Motor neuron (in vitro differentiated cells): ENCODE results near the gene CYS1. TPM values are rescaled to one million over a fixed set of nuclear protein-coding genes. Genes with fewer than 3 reads are reported as not detected.
A peak's percentile ranks its signal among the peaks of the same experiment; 100 is the strongest.
"Not testable (repeated sequence)": the region's sequence is repeated elsewhere in the genome, so short reads cannot be mapped to it uniquely, and the experiment has no call there.

Experiments used
- ATAC-seq, 8 experiments: fragments of 200-7000 bp; cut with Tn5 transposase; replicated peaks in 6 of 8; 2 replicates each; pipeline ENCODE4 v1.8.0; 2021; ENCODE audit warnings: mild to moderate bottlenecking in 8 of 8, moderate library complexity in 8 of 8
- H3K27ac ChIP-seq, 2 donors: fragments of 250-450 bp; sonication (Bioruptor Pico); 2 replicates each; pipeline ENCODE4 v1.9.0; 2021; ENCODE audit warnings: antibody characterized with exemption in 2 of 2, mild to moderate bottlenecking in 2 of 2, moderate library complexity in 1 of 2
- H3K4me1 ChIP-seq, 2 donors: fragments of 250-450 bp; sonication (Bioruptor Pico); replicated peaks in 1 of 2; 2 replicates each; pipeline ENCODE4 v1.6.1; 2021; ENCODE audit warnings: antibody characterized with exemption in 2 of 2, mild to moderate bottlenecking in 2 of 2, moderate library complexity in 1 of 2
- H3K4me3 ChIP-seq, 5 donors: fragments of 250-450 bp; sonication (Bioruptor Pico); 2 replicates each; pipeline ENCODE4 v1.9.0; 2021; ENCODE audit warnings: antibody characterized with exemption in 5 of 5, mild to moderate bottlenecking in 5 of 5, moderate library complexity in 4 of 5
- WGBS, 10 experiments: fragments of 450-650 bp; shearing (Covaris generic); methylation state at CpG; one replicate each; pipeline ENCODE4 v1.0.0; 2022; 5-methylcytosine and 5-hydroxymethylcytosine counted together
- in situ Hi-C, 9 experiments: fragments of 400-800 bp; cut with MboI; loops; one replicate each; pipeline ENCODE4 v1.15.0; 2021; ENCODE audit warnings: low sequenced_read_pairs in 9 of 9, low pct_unique_long_range_greater_than_20kb in 2 of 9; ENCODE audit not compliant: unreplicated experiment in 9 of 9
- total RNA-seq, 8 experiments: library from RNA; unstranded; fragments of 300-600 nt; gene quantifications; 2 replicates each; pipeline versions ENCODE4 v1.2.3 to v1.2.4, GENCODE V29; 2022

CYS1 gene
- total RNA-seq, 8 experiments from 2014 or later, result 0.14 to 6.2 (median 0.50) TPM; not detected in 1

GRCh38 chr2:10017313-10017941 is 62.8 kb downstream of the CYS1 start:
- 62 to 100% (median 87%) methylated on average over 1 to 5 of the region's 5 CpGs; no CpG with 5 or more reads in 1 of the 10 experiments for WGBS, 10 experiments
- H3K4me3 ChIP-seq, result no peak overlapping the region
- H3K4me1 ChIP-seq, result peaks cover 0 to 1% of the 10 kb centered on the region in 2 donors
- no peak overlapping the region for H3K27ac ChIP-seq
- in situ Hi-C loops, result no loop called here
- ATAC-seq, result no peak

GRCh38 chr2:10016802-10017258 is 63.4 kb downstream of the CYS1 start:
- 20 to 90% (median 64%) methylated on average over 1 to 8 of the region's 8 CpGs; no CpG with 5 or more reads in 1 of the 10 experiments for WGBS, 10 experiments
- in situ Hi-C loops, result no loop called here
- ATAC-seq, result peak in 1 of 8 experiments; percentile 23
- no peak overlapping the region for H3K27ac ChIP-seq
- no peaks in the 10 kb centered on the region for H3K4me1 ChIP-seq
- no peak overlapping the region for H3K4me3 ChIP-seq

- Histone ChIP-seq H3K27ac (no peak overlapping the region), H3K4me3 (no peak overlapping the region), H3K4me1 (no peaks in the 10 kb centered on the region)
- 50 to 87% (median 67%) methylated on average over 2 to 7 of the region's 35 CpGs; no CpG with 5 or more reads in 6 of the 10 experiments for WGBS, 10 experiments
- in situ Hi-C loops, result no loop called here
- ATAC-seq, result no peak
These were observed 64.0 kb downstream of the CYS1 start for GRCh38 chr2:10016001-10016801.

- not testable (repeated sequence) for H3K27ac ChIP-seq, H3K4me3 ChIP-seq
- no CpG with 5 or more reads among the region's 44 CpGs for WGBS, 10 experiments
These were observed 64.7 kb downstream of the CYS1 start for GRCh38 chr2:10015376-10015989.

GRCh38 chr2:10014418-10015190 is 65.6 kb downstream of the CYS1 start:
- WGBS, 10 experiments, result 20 to 100% (median 82%) methylated on average over 1 to 10 of the region's 42 CpGs; no CpG with 5 or more reads in 4 of the 10 experiments

More at GRCh38 chr2:10015376-10015989, 64.7 kb downstream of the CYS1 start:
- H3K4me1 ChIP-seq, in situ Hi-C loops, ATAC-seq: not testable (repeated sequence)

GRCh38 chr2:10013651-10014417 is 66.4 kb downstream of the CYS1 start:
- ATAC-seq, H3K4me1 ChIP-seq, H3K4me3 ChIP-seq, in situ Hi-C loops, H3K27ac ChIP-seq: not testable (repeated sequence)
- whole genome bisulfite sequencing, 10 experiments, result 80 to 96% (median 90%) methylated on average over 10 to 16 of the region's 43 CpGs; no CpG with 5 or more reads in 5 of the 10 experiments

More at GRCh38 chr2:10014418-10015190, 65.6 kb downstream of the CYS1 start:
- in situ Hi-C loops, result no loop called here
- no peak for ATAC-seq
- H3K27ac ChIP-seq, result no peak overlapping the region
- no peak overlapping the region for H3K4me3 ChIP-seq
- H3K4me1 ChIP-seq, result peaks cover 0 to 6% of the 10 kb centered on the region in 2 donors

- H3K4me3 ChIP-seq, result no peak overlapping the region
- H3K4me1 ChIP-seq, result peaks cover 2 to 7% of the 10 kb centered on the region in 2 donors
- in situ Hi-C loops, result no loop called here
These were observed 67.2 kb downstream of the CYS1 start for GRCh38 chr2:10012963-10013461.

GRCh38 chr2:10012366-10012962 is 67.7 kb downstream of the CYS1 start:
- H3K4me3 ChIP-seq, H3K27ac ChIP-seq, H3K4me1 ChIP-seq, in situ Hi-C loops: not testable (repeated sequence)
- peak in 1 of 8 experiments; percentile 6 for ATAC-seq
- 60 to 100% (median 96%) methylated on average over 1 to 9 of the region's 37 CpGs; no CpG with 5 or more reads in 5 of the 10 experiments for WGBS, 10 experiments

More at GRCh38 chr2:10012963-10013461, 67.2 kb downstream of the CYS1 start:
- WGBS, 10 experiments, result 20 to 100% (median 88%) methylated on average over 1 to 11 of the region's 29 CpGs; no CpG with 5 or more reads in 4 of the 10 experiments
- H3K27ac ChIP-seq, result no peak overlapping the region
- ATAC-seq, result peak in 1 of 8 experiments; percentile 8

GRCh38 chr2:10011606-10012325 is 68.4 kb downstream of the CYS1 start:
- in situ Hi-C loops, H3K27ac ChIP-seq, H3K4me3 ChIP-seq, ATAC-seq, H3K4me1 ChIP-seq: not testable (repeated sequence)
- 89 to 100% (median 94%) methylated on average over 1 to 23 of the region's 61 CpGs; no CpG with 5 or more reads in 3 of the 10 experiments for WGBS, 10 experiments

GRCh38 chr2:10010861-10011605 is 69.2 kb downstream of the CYS1 start:
- H3K4me3 ChIP-seq, in situ Hi-C loops, H3K27ac ChIP-seq, ATAC-seq, H3K4me1 ChIP-seq: not testable (repeated sequence)
- WGBS, 10 experiments, result 80 to 100% (median 96%) methylated on average over 1 to 17 of the region's 52 CpGs; no CpG with 5 or more reads in 3 of the 10 experiments
